HG02973 (cell line): ENCODE measurements around the gene MRPS2.
A peak's percentile ranks its signal among the peaks of the same experiment; 100 is the strongest.
"Not testable (repeated sequence)": the region's sequence is repeated elsewhere in the genome, so short reads cannot be mapped to it uniquely, and the experiment has no call there.

Experiments
- ATAC-seq: cut with Tn5 transposase; IDR thresholded peaks from one replicate; pipeline ENCODE4 v1.9.1; 2021; ENCODE audit warnings: moderate library complexity; ENCODE audit not compliant: unreplicated experiment

The MRPS2 gene

GRCh38 chr9:135500525-135501260 lies at the start of gene MRPS2:
Gene MRPS2 (plus strand): TSS chr9:135500682. CDS start chr9:135500711, 29 bp downstream.
- peak; percentile 65 for ATAC-seq

GRCh38 chr9:135450956-135451355 lies 49.5 kb upstream of the MRPS2 start:
- no peak for ATAC-seq

GRCh38 chr9:135451909-135452308 lies 48.6 kb upstream of the MRPS2 start:
- not testable (repeated sequence) for ATAC-seq

GRCh38 chr9:135454737-135455136 lies 45.7 kb upstream of the MRPS2 start:
- ATAC-seq, result no peak

DNA sequence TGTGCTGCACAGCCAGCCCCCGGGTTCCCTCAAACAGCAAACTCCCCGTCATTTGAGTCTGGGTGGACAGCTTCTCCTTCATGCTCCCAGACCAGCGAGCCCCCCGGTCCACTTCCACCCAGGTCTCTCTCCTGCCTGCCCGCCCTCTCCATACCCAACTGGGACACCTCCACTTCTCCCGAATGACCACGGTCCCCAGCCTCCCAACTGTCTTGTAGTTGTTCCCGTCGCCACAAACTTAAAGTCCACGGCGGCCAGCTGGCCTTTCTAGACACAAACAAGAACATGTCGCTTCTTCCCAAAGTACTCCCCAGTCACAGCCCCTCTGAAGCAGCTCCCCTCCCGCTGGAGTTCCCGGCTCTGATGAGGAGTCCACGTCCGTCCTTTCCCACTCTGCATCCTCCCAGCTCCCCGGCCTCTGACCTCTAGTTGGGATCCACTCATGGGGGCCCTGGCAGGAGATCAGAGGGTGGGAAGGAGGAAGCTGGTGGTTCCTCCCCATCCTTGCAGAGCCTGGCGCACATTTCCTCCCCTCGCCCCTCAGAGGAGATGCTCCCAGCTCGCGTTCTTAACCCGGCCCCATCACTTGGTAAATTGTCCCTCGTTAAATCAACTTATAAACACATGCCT lies 45.0 kb upstream of the MRPS2 start:
- ATAC-seq, result no peak

DNA sequence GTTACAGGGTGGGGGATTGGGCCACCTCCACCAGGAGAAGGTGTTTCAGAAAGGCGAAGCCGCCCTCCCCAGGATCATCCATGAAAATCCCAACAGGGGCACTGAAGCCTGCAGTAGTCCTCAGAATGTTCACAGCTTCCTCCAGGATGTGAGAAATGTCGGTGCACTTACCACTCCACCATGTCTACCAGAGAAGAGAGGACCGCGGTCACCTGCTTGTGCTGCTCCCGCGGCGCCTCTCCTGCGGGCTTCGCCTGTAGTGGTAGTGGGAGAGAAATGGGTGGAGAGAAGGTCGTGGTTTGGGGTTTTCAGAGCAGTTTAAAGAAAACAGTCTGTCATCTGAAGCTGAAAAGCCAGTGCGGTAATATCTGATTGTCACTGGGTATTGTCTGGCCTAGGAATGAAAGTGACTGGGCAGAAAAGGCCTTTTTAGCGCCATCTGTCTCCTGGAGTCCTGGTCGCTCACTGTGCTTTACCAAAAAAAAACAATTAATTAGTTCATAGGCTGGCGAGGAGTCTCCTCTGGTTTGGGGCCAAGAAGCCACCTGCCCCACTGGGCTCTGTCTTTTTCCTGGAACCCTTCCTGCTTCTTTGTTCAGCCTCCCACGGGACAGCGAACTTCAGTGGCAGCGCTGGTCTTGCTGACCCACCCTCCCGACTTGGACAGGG lies 43.9 kb upstream of the MRPS2 start:
- ATAC-seq, result no peak

DNA sequence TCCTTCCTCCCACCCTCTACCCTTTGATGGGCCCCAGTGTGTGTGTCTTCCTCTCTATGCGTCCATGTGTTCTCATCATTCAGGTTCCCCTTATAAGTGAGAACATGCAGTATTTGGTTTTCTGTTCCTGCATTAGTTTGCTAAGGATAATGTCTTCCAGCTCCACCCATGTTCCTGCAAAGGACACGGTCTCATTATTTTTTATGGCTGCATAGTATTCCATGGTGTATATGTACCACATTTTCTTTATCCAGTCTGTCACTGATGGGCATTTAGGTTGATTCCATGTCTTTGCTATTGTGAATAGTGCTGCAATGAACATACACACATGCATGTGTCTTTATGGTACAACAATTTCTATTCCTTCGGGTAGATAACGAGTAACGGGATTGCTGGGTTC lies 42.0 kb upstream of the MRPS2 start:
- ATAC-seq, result not testable (repeated sequence)

DNA sequence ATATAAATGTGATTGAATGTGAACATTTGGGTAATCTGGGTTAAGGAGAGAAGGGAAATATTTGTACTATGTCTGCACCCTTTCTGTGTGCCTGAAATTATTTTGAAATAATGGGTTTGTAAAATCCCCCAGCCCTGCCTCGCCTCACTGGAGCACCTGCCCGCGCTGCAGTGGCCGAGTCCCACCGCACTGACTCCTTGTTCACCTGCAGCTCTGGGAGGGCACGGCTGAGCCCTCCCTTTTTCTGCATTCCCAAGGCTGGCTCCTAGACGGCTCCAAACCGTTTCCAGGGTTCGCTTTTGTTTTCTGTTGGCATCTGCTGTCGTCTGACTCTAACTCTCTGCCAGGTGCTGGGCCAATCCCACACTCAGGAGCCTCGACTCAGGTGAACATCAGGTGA lies 38.5 kb upstream of the MRPS2 start:
- no peak for ATAC-seq

GRCh38 chr9:135463140-135463539 lies 37.3 kb upstream of the MRPS2 start:
- ATAC-seq, result no peak

DNA sequence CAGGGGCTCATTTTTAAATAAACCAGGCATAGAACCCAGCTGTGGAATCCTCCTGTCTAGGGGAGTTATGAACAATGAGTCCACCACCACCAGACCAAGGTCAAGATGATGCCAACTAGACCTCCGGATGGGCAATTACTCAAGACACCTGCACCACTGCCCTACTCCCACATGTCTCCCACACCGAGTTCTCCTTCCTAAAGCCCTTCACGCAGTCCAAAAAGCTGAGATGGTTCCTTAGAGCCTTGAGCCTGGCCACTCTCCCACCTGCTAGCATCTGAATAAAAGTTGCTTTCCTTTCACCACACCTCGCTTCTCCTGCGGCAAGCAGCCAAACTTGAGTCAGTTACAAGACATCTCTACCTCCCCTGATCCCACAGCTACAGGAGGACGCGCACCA lies 36.3 kb upstream of the MRPS2 start:
- ATAC-seq, result no peak

GRCh38 chr9:135468854-135469521 lies 31.5 kb upstream of the MRPS2 start:
- ATAC-seq, result no peak

GRCh38 chr9:135471791-135472640 lies 28.5 kb upstream of the MRPS2 start:
- ATAC-seq, result no peak

DNA sequence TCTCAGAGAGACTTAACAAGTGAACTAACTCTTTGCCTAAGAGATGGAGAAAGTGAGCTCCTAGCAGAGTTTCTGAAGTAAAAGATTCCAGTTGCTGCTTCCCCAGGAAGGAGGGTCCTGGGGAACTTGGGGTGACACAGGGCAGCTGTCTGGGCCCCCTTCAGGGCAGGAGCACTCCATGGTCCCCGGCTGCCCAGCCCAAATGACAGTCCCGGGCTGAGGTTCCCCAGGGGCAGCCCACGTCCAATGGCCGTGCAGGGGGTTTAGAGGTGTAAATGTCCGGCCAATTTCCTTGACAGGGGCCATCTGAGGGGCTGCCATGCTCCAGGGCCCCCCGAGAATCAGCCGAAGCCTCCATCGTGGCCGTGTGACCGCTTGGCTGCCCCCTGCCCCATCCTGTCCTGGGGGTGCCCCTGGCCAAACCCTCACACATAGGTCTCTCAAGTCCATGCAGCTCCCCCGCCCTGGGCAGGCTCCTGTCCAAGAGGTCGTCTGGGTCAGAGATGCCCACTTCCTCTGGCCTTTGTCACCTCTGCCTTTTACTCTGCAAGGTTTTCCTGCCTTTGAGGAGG lies 26.4 kb upstream of the MRPS2 start:
- ATAC-seq, result no peak

DNA sequence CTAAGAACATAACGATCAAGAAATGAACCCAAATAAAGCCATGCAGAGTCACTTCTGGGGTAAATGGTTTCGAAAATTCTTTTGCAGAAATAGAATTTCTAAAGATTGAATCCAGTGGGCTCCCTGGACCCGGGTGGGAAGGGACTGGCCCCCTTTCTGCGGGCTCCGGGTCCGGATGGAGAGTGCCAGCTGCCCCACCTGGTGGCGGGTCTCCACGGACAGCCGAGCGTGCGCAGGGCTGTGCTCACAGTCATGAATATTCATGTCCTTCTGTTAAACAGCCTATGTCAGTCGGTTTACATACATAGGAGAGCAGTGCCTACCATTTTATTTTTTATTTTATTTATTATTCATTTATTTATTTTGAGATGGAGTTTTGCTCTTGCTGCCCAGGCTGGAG lies 25.6 kb upstream of the MRPS2 start:
- ATAC-seq, result no peak

DNA sequence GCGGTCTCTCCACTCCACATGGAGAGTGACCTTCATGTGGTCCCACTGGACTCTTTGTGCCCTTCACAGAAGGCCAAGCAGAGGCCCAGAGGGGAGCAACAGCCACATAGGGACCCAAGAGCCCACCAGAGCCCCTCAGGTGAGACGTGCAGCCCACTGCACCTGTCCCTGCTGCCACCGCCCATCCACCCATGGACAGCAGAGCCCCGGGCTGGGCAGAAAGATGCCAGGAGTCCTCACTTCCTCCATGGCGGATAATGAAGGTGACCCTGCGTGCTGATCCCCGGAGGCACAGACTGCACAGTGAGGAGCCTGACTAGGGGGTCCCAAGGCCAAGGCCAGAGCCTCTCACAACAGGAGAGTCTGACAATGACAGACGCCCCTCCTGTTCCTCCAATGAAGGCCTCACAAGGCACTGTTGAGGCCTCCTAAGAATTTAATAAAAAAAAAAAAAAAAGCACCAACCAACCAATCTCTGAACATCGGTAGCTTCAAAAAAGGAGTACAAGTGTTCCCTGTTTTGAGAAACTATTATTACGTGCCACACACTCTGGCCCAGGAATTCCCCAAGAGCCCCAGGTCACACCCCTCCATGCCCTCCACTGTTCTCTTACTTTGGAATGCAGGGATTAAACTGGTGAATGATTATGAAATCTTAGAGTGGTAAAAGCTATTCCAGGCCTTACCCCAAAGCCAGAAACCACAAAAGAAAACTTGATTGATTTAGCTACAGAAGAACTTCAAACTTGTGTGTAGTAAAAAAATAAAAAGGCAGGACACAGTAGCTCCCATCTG lies 23.7 kb upstream of the MRPS2 start:
- ATAC-seq, result no peak

DNA sequence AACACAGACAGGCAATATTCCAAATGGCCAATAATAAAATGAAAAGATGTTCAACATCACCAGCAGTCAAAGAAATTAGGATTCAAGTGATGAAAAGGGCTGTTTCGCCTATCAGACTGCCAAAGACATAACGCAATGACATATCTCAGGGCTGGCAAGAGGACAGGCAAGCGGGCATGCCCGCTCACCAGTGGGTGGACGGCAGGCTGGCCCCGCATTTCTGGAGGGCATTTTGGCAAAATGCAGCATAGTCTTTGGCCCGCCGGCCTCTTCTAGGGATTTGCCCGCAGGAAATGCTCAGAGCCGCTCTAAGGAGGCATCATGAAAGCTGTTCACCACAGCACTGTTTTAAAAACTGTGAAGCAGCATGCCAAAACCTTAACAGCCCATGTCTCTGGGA lies 22.3 kb upstream of the MRPS2 start:
- no peak for ATAC-seq

- no peak for ATAC-seq
Observed at GRCh38 chr9:135478829-135479468, 21.5 kb upstream of the MRPS2 start.

GRCh38 chr9:135479469-135480052 lies 20.9 kb upstream of the MRPS2 start, which contains the start of gene PPP1R26:
Gene PPP1R26 (plus strand): TSS chr9:135479782. CDS start chr9:135484511, 4,729 bp downstream.
- ATAC-seq, result no peak
